Measurements from ENCODE around the gene GRK5.

DNA sequence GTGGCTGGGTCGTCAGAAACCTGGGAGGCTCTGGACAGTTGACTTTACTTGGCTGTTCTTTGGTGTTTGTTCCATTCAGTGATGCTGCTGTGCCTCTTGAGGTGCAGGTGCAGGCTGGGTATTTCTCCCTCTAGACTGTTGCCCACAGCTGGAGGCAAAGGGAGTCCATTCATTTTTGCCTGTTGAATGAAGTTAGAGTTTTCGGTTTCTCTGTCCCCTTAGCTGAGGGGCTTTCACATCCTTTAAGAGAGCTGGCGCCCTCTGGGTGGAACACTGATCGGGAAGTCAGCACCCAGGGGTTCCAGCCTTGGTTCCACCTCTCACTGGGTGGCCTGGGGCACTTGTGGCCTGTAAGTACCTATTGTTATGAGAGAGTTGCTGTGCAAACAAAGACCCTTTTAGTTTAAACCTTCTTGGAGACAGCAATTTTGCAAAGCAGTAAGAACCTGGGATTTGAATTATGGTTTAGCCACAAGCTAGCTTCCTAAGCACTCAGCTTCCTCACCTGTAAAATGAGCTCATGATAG lies 67.2 kb downstream of the GRK5 start:
- no peak for TF ChIP-seq POLR2A (IDR thresholded peaks at IDR 0.05)
- TF ChIP-seq, protein P1, sequence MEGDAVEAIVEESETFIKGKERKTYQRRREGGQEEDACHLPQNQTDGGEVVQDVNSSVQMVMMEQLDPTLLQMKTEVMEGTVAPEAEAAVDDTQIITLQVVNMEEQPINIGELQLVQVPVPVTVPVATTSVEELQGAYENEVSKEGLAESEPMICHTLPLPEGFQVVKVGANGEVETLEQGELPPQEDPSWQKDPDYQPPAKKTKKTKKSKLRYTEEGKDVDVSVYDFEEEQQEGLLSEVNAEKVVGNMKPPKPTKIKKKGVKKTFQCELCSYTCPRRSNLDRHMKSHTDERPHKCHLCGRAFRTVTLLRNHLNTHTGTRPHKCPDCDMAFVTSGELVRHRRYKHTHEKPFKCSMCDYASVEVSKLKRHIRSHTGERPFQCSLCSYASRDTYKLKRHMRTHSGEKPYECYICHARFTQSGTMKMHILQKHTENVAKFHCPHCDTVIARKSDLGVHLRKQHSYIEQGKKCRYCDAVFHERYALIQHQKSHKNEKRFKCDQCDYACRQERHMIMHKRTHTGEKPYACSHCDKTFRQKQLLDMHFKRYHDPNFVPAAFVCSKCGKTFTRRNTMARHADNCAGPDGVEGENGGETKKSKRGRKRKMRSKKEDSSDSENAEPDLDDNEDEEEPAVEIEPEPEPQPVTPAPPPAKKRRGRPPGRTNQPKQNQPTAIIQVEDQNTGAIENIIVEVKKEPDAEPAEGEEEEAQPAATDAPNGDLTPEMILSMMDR (IDR thresholded peaks at IDR 0.05), result no peak

Measured in lower leg skin (tissue), 3 donors.